DOHH2 (cell line): ENCODE results near the gene ALDH1A1.

Source experiments
- H3F3A ChIP-seq: fragments of 200-600 bp; sonication (generic), shearing (Covaris generic); 2 replicates; pipeline ENCODE4 v1.6.0; 2016; ENCODE audit warnings: antibody characterized with exemption, mild to moderate bottlenecking; ENCODE audit not compliant: control insufficient read depth, insufficient read depth
- H3K27ac ChIP-seq: fragments of 200-600 bp; sonication (generic); 2 replicates; pipeline ENCODE4 v1.5.1; 2014; ENCODE audit warnings: low read depth, mild to moderate bottlenecking, low read length, moderate library complexity
- H3K27me3 ChIP-seq: fragments of 200-600 bp; sonication (generic); 2 replicates; pipeline ENCODE4 v1.6.1; 2014; ENCODE audit warnings: mild to moderate bottlenecking, low read length, mixed read lengths; ENCODE audit not compliant: control insufficient read depth
- H3K36me3 ChIP-seq: fragments of 200-600 bp; sonication (generic); 2 replicates; pipeline ENCODE4 v1.6.1; 2014; ENCODE audit warnings: mild to moderate bottlenecking, low read length, moderate library complexity, mixed read lengths; ENCODE audit not compliant: control insufficient read depth
- H3K4me1 ChIP-seq: fragments of 200-600 bp; sonication (generic); 2 replicates; pipeline ENCODE4 v1.6.1; 2014; ENCODE audit warnings: mild to moderate bottlenecking, low read length, mixed read lengths; ENCODE audit not compliant: control insufficient read depth
- H3K4me2 ChIP-seq: fragments of 200-600 bp; sonication (generic); 2 replicates; pipeline ENCODE4 v1.6.0; 2014; ENCODE audit warnings: mild to moderate bottlenecking, low read length, moderate library complexity
- H3K4me3 ChIP-seq: fragments of 200-600 bp; sonication (generic); 2 replicates; pipeline ENCODE4 v1.5.1; 2014; ENCODE audit warnings: mild to moderate bottlenecking, low read length, mixed read lengths
- H3K79me2 ChIP-seq: fragments of 200-600 bp; sonication (generic); 2 replicates; pipeline ENCODE4 v1.6.1; 2014; ENCODE audit warnings: mild to moderate bottlenecking, low read length, mixed read lengths; ENCODE audit not compliant: control insufficient read depth
- H3K9me2 ChIP-seq: fragments of 200-600 bp; sonication (generic); replicated peaks from 2 replicates; pipeline ENCODE4 v1.6.1; 2014; ENCODE audit warnings: mild to moderate bottlenecking, low read length, mixed read lengths; ENCODE audit not compliant: control insufficient read depth
- H3K9me3 ChIP-seq: fragments of 200-600 bp; sonication (generic); 2 replicates; pipeline ENCODE4 v1.6.1; 2014; ENCODE audit warnings: antibody characterized with exemption, low read length, mixed read lengths; ENCODE audit not compliant: control insufficient read depth, insufficient read depth
- H4K20me1 ChIP-seq: fragments of 200-600 bp; sonication (generic); 2 replicates; pipeline ENCODE4 v1.6.0; 2014; ENCODE audit warnings: low read depth, mild to moderate bottlenecking, antibody characterized with exemption, low read length, moderate library complexity; ENCODE audit not compliant: control insufficient read depth, insufficient read depth
- CTCF ChIP-seq: fragments of 200-600 bp; sonication (generic); IDR thresholded peaks from one replicate; pipeline ENCODE4 v1.5.1; 2014; ENCODE audit warnings: antibody characterized with exemption, mild to moderate bottlenecking, low read depth, low read length; ENCODE audit not compliant: poor library complexity, severe bottlenecking
- EZH2phosphoT487 ChIP-seq: fragments of 200-600 bp; sonication (generic); IDR thresholded peaks from 2 replicates; pipeline ENCODE4 v1.6.1; 2017; ENCODE audit warnings: borderline replicate concordance, mild to moderate bottlenecking, antibody characterized with exemption, low read length, moderate library complexity, mixed read lengths

ALDH1A1 gene

GRCh38 chr9:72960446-72960845, 7.6 kb upstream of the ALDH1A1 start:
- H3K9me3 ChIP-seq, result no peaks in the 10 kb centered on the region; the same call in 1 of the 2 replicates
- H3K4me3 ChIP-seq, result no peak overlapping the region
- no peaks in the 10 kb centered on the region for H3F3A ChIP-seq
- H3K27me3 ChIP-seq, result no peaks in the 10 kb centered on the region
- TF ChIP-seq CTCF, result no peak
- no peak for TF ChIP-seq EZH2phosphoT487
- H4K20me1 ChIP-seq, result no peaks in the 10 kb centered on the region
- H3K79me2 ChIP-seq, result no peaks in the 10 kb centered on the region
- no peaks in the 10 kb centered on the region for H3K9me2 ChIP-seq
- H3K36me3 ChIP-seq, result no peaks in the 10 kb centered on the region
- no peak overlapping the region for H3K27ac ChIP-seq
- H3K4me1 ChIP-seq, result no peaks in the 10 kb centered on the region
- H3K4me2 ChIP-seq, result no peak overlapping the region

- Histone ChIP-seq H3F3A (no peaks in the 10 kb centered on the region), H3K4me2 (no peak overlapping the region), H3K4me1 (no peaks in the 10 kb centered on the region), H3K27me3 (no peaks in the 10 kb centered on the region), H3K4me3 (no peak overlapping the region), H3K36me3 (no peaks in the 10 kb centered on the region), H4K20me1 (no peaks in the 10 kb centered on the region), H3K79me2 (no peaks in the 10 kb centered on the region), H3K9me3 (no peaks in the 10 kb centered on the region; the same call in 1 of the 2 replicates), H3K9me2 (no peaks in the 10 kb centered on the region), H3K27ac (no peak overlapping the region)
- TF ChIP-seq CTCF, result no peak
- no peak for TF ChIP-seq EZH2phosphoT487
Observed at GRCh38 chr9:72958485-72959281, 5.8 kb upstream of the ALDH1A1 start.

- Histone ChIP-seq H3K4me2 (no peak overlapping the region), H3K79me2 (no peaks in the 10 kb centered on the region), H4K20me1 (no peaks in the 10 kb centered on the region), H3K9me3 (no peaks in the 10 kb centered on the region; the same call in 1 of the 2 replicates), H3F3A (no peaks in the 10 kb centered on the region), H3K27ac (no peak overlapping the region), H3K4me3 (no peak overlapping the region), H3K4me1 (peaks cover 21% of the 10 kb centered on the region), H3K27me3 (peaks cover 3% of the 10 kb centered on the region; the same call in 1 of the 2 replicates), H3K36me3 (no peaks in the 10 kb centered on the region), H3K9me2 (no peaks in the 10 kb centered on the region)
- no peak for TF ChIP-seq CTCF
- no peak for TF ChIP-seq EZH2phosphoT487
Observed at GRCh38 chr9:72955571-72955970, 2.7 kb upstream of the ALDH1A1 start.
